B cell (primary cell): Measurements from ENCODE around the gene ARPC1A. TPM values are rescaled to one million over a fixed set of nuclear protein-coding genes. Genes with fewer than 3 reads are reported as not detected.

Experiments used
- ATAC-seq: fragments of 200-7000 bp; cut with Tn5 transposase; one replicate; pipeline ENCODE4 v1.10.0; 2021; ENCODE audit warnings: low read depth, mild to moderate bottlenecking, moderate number of reproducible peaks, moderate library complexity
- CTCF ChIA-PET: fragments of 350-600 bp; sonication (Branson Sonifier 250); formaldehyde crosslinking; loops from one replicate; lab custom pipeline; 2021; ENCODE audit warnings: antibody characterized with exemption, inconsistent platforms; lab: Charles Lee
- POLR2A ChIA-PET: fragments of 350-600 bp; sonication (Branson Sonifier 250); formaldehyde crosslinking; loops from one replicate; lab custom pipeline; 2021; ENCODE audit warnings: antibody characterized with exemption; lab: Charles Lee
- DNase-seq: peaks from one replicate; pipeline ENCODE4 v3.0.0; 2013
- H2AFZ ChIP-seq: 2 replicates; pipeline ENCODE4 v1.6.1; 2012; ENCODE audit warnings: mild to moderate bottlenecking, low read depth, low read length; ENCODE audit not compliant: insufficient read depth, poor library complexity, severe bottlenecking
- H3K27ac ChIP-seq, 2 donors: 1 replicate in 1 of 2; 2 replicates in 1 of 2; pipeline ENCODE4 v1.5.1; 2012 to 2013; ENCODE audit warnings: low read length in 2 of 2, mild to moderate bottlenecking in 2 of 2, moderate library complexity in 1 of 2
- H3K27me3 ChIP-seq, 4 experiments: fragments of 200-600 bp in 1 of 4; sonication (generic) in 1 of 4; replicated peaks in 1 of 4; 1 replicate in 2 of 4; 2 replicates in 2 of 4; pipeline versions ENCODE4 v1.6.1 to v1.7.0; 2013 to 2016; ENCODE audit warnings: low read length in 3 of 4, mild to moderate bottlenecking in 2 of 4, mixed read lengths in 1 of 4, moderate library complexity in 1 of 4; ENCODE audit not compliant: insufficient read depth in 4 of 4, control insufficient read depth in 3 of 4; ENCODE audit errors: control extremely low read depth in 1 of 4
- H3K36me3 ChIP-seq, 2 experiments: replicated peaks in 1 of 2; 1 replicate in 1 of 2; 2 replicates in 1 of 2; pipeline versions ENCODE4 v1.6.1 to v1.7.1; 2013; ENCODE audit warnings: low read length in 1 of 2; ENCODE audit not compliant: insufficient read depth in 2 of 2, control insufficient read depth in 1 of 2; ENCODE audit errors: control extremely low read depth in 1 of 2, extremely low read depth in 1 of 2
- H3K4me1 ChIP-seq, 2 donors: fragments of 200-600 bp in 1 of 2; sonication (generic) in 1 of 2; 1 replicate in 1 of 2; 2 replicates in 1 of 2; pipeline versions ENCODE4 v1.5.1 to v1.6.1; 2013 to 2017; ENCODE audit warnings: low read length in 2 of 2; ENCODE audit not compliant: control insufficient read depth in 2 of 2, insufficient read depth in 2 of 2
- H3K4me2 ChIP-seq: replicated peaks from 2 replicates; pipeline ENCODE3; 2012; ENCODE audit warnings: mild to moderate bottlenecking, low read depth, low read length; ENCODE audit not compliant: poor library complexity, severe bottlenecking
- H3K4me3 ChIP-seq, 5 experiments: fragments of 200-600 bp in 1 of 5; sonication (generic) in 1 of 5; 1 replicate in 3 of 5; 2 replicates in 2 of 5; pipeline versions ENCODE4 v1.5.1 to v1.7.0; 2011 to 2016; ENCODE audit warnings: low read length in 4 of 5, mild to moderate bottlenecking in 4 of 5, low read depth in 2 of 5, control low read depth in 1 of 5, moderate library complexity in 1 of 5; ENCODE audit not compliant: insufficient read depth in 1 of 5; ENCODE audit errors: control extremely low read depth in 1 of 5, extremely low read depth in 1 of 5
- H3K79me2 ChIP-seq: fragments of 200-600 bp; sonication (generic); one replicate; pipeline ENCODE4 v1.6.0; 2016; ENCODE audit warnings: low read length; ENCODE audit not compliant: control insufficient read depth, insufficient read depth
- H3K9ac ChIP-seq: fragments of 200-600 bp; sonication (generic); 2 replicates; pipeline ENCODE4 v1.6.1; 2017; ENCODE audit warnings: mild to moderate bottlenecking, low read length, moderate library complexity
- H3K9me3 ChIP-seq, 3 donors: one replicate each; pipeline versions ENCODE4 v1.6.1 to v1.7.1; 2013; ENCODE audit warnings: low read length in 2 of 3; ENCODE audit not compliant: control insufficient read depth in 2 of 3, insufficient read depth in 1 of 3; ENCODE audit errors: control extremely low read depth in 1 of 3
- H4K20me1 ChIP-seq: 2 replicates; pipeline ENCODE4 v1.6.0; 2012; ENCODE audit warnings: mild to moderate bottlenecking, low read length; ENCODE audit not compliant: insufficient read depth, control insufficient read depth, poor library complexity, severe bottlenecking
- H3K27ac Mint-ChIP-seq: one replicate; pipeline ENCODE4 v1.8.0; 2021; ENCODE audit warnings: mixed read lengths
- H3K27me3 Mint-ChIP-seq: one replicate; pipeline ENCODE4 v1.8.0; 2021; ENCODE audit warnings: mixed read lengths
- H3K4me1 Mint-ChIP-seq: one replicate; pipeline ENCODE4 v1.8.0; 2021; ENCODE audit warnings: mixed read lengths
- H3K4me3 Mint-ChIP-seq: one replicate; pipeline ENCODE4 v1.8.0; 2021; ENCODE audit warnings: mixed read lengths
- H3K9me3 Mint-ChIP-seq: one replicate; pipeline ENCODE4 v1.8.0; 2022; ENCODE audit warnings: mixed read lengths; ENCODE audit not compliant: insufficient read depth
- EZH2 ChIP-seq: IDR thresholded peaks from 2 replicates; pipeline ENCODE4 v1.6.1; 2012; ENCODE audit warnings: borderline replicate concordance, low read depth, mild to moderate bottlenecking, moderate library complexity, low read length; ENCODE audit not compliant: insufficient read depth, poor library complexity, severe bottlenecking
- WGBS: methylation state at CpG from one replicate; pipeline ENCODE4 v1.1.5; 2013; ENCODE audit warnings: missing lambda C conversion rate; ENCODE audit not compliant: insufficient coverage; 5-methylcytosine and 5-hydroxymethylcytosine counted together
- intact Hi-C: fragments of 100-400 bp; cut with micrococcal nuclease; formaldehyde crosslinking; loops from one replicate; pipeline ENCODE4 v1.10.0; 2022
- polyA plus RNA-seq: library from polyadenylated mRNA; depleted of rRNA; stranded (reverse); fragments of >200 nt; gene quantifications from 2 replicates; pipeline ENCODE4 v1.2.3, GENCODE V29; 2012
- total RNA-seq, 2 donors: library from RNA; stranded (reverse); fragments of 120-200 nt in 1 of 2; gene quantifications; 1 replicate in 1 of 2; 2 replicates in 1 of 2; pipeline versions ENCODE4 v1.2.3 to v1.2.4, GENCODE V29; 2013 to 2022
- TF ChIP-seq, protein P1 (sequence below): fragments of 200-600 bp; IDR thresholded peaks from one replicate; pipeline ENCODE4 v1.8.0; 2022; ENCODE audit warnings: antibody characterized with exemption, mild to moderate bottlenecking

The ARPC1A gene
- total and polyA plus RNA-seq, 2 donors (not counting 1 experiment from before 2014, with no cell fraction given), result 41.7 to 45.5 TPM

DNA sequence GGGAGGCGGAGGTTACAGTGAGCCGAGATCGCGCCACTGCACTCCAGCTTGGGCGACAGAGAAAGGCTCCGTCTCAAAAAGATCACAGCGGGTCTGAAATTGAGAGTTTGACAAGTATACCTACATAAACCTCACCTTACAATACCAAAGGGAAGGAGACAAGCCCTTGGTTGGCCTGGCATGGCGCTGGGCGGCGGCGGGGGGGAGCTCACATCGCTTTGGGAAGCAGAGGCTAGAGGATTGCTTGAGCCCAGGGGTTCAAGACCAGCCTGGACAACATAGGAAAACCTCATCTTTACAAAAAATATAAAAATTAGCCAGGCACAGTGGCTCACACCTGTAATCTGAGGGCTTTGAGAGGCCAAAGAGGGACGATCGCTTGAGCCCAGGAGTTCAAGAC, 1.1 kb upstream of the ARPC1A start:
- Histone ChIP-seq H3K4me3 (peak overlapping the region in 1 of 5 experiments; percentile 88), H3K27me3 (no peaks in the 10 kb centered on the region), H3K4me1 (peaks cover 22 to 28% of the 10 kb centered on the region in 2 donors), H3K36me3 (no peaks in the 10 kb centered on the region), H4K20me1 (peaks cover 32% of the 10 kb centered on the region), H3K9ac (no peak overlapping the region), H3K9me3 (no peaks in the 10 kb centered on the region), H3K4me2 (no peak overlapping the region), H3K27ac (no peak overlapping the region), H3K79me2 (peaks cover 48% of the 10 kb centered on the region), H2AFZ (no peak overlapping the region)
- ChIA-PET POLR2A (no interaction called here), CTCF (interaction anchor here (0.6 kb wide), 1 partner anchor 191 kb away, joined by 4 read pairs; no protein-coding TSS in a partner anchor)
- Mint-ChIP-seq H3K27me3 (no peaks in the 10 kb centered on the region), H3K27ac (peak overlapping the region; percentile 46), H3K9me3 (no peaks in the 10 kb centered on the region), H3K4me3 (peak overlapping the region; percentile 85), H3K4me1 (peaks cover 26% of the 10 kb centered on the region)
- intact Hi-C loops, result loop anchor here (2.0 kb wide), 2 partner anchors 50 to 84 kb away; partner anchors contain the start of genes ARPC1B, BUD31 and PDAP1
- DNase-seq (no peak), ATAC-seq (no peak)
- 89% methylated on average over 3 of the region's 14 CpGs for WGBS
- TF ChIP-seq EZH2, result no peak
- TF ChIP-seq, protein P1, sequence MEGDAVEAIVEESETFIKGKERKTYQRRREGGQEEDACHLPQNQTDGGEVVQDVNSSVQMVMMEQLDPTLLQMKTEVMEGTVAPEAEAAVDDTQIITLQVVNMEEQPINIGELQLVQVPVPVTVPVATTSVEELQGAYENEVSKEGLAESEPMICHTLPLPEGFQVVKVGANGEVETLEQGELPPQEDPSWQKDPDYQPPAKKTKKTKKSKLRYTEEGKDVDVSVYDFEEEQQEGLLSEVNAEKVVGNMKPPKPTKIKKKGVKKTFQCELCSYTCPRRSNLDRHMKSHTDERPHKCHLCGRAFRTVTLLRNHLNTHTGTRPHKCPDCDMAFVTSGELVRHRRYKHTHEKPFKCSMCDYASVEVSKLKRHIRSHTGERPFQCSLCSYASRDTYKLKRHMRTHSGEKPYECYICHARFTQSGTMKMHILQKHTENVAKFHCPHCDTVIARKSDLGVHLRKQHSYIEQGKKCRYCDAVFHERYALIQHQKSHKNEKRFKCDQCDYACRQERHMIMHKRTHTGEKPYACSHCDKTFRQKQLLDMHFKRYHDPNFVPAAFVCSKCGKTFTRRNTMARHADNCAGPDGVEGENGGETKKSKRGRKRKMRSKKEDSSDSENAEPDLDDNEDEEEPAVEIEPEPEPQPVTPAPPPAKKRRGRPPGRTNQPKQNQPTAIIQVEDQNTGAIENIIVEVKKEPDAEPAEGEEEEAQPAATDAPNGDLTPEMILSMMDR, result no peak

DNA sequence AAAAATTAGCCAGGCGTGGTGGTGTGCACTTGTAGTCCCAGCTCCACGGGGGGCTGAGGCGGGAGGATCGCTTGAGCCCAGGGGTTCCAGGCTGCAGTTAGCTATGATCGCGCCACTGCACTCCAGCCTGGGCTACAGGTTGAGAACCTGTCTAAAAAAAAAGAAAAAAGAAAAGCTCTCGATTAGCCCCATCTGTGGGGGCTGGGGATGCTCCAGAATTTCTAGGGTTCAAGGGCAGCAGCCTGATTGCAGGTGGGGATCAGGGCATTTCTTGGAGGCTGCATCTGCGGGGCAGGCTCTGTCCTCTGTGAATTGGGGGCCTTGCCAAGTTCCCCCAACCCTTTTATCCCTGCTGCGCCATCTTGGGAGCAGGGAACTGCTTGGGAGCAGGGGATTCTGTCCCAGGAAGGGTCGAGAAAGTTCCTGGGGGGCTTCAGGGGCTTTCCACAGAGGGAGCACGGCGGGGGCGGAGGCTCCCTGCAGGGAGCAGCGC, 651 bp upstream of the ARPC1A start:
- ATAC-seq (no peak), DNase-seq (no peak)
- H4K20me1 ChIP-seq, result peaks cover 37% of the 10 kb centered on the region
- WGBS, result 45% methylated on average over 12 of the region's 14 CpGs
- ChIA-PET POLR2A (interaction anchor here (0.5 to 1.0 kb wide), 3 partner anchors 84 to 455 kb away, joined by 3 to 4 read pairs (median 3); partner anchors contain the start of genes BUD31 and ZNF655), CTCF (interaction anchor here (0.6 to 1.1 kb wide), 3 partner anchors 11 to 285 kb away, joined by 3 to 4 read pairs (median 3); no protein-coding TSS in a partner anchor)
- H3K4me3 ChIP-seq, result peak overlapping the region; percentile 70 to 99 (median 91)
- peak overlapping the region; percentile 53 to 80 for H3K27ac ChIP-seq
- no peaks in the 10 kb centered on the region for H3K9me3 ChIP-seq
- TF ChIP-seq EZH2, result no peak
- TF ChIP-seq, protein P1, result no peak
- peak overlapping the region; percentile 98 for H2AFZ ChIP-seq
- H3K27me3 Mint-ChIP-seq, result no peaks in the 10 kb centered on the region
- intact Hi-C loops, result loop anchor here (1.0 to 5.0 kb wide), 4 partner anchors 50 to 292 kb away; partner anchors contain the start of genes ARPC1B, ATP5MF, BUD31 and PDAP1
- no peaks in the 10 kb centered on the region for H3K27me3 ChIP-seq
- H3K4me1 ChIP-seq, result peaks cover 22 to 28% of the 10 kb centered on the region in 2 donors
- H3K9ac ChIP-seq, result peak overlapping the region; percentile 81
- H3K4me1 Mint-ChIP-seq, result peaks cover 30% of the 10 kb centered on the region
- peak overlapping the region; percentile 85 for H3K4me3 Mint-ChIP-seq
- peak overlapping the region; percentile 99 for H3K4me2 ChIP-seq
- no peaks in the 10 kb centered on the region for H3K9me3 Mint-ChIP-seq
- H3K36me3 ChIP-seq, result no peaks in the 10 kb centered on the region
- peaks cover 52% of the 10 kb centered on the region for H3K79me2 ChIP-seq
- H3K27ac Mint-ChIP-seq, result peak overlapping the region; percentile 92
